LNCaP clone FGC (cell line): ENCODE measurements around the gene CDC42EP1.
"Not testable (repeated sequence)": the region's sequence is repeated elsewhere in the genome, so short reads cannot be mapped to it uniquely, and the experiment has no call there.

ENCODE experiments used
- DNase-seq: peaks from one replicate; pipeline ENCODE4 v3.0.0-alpha.2; 2011; ENCODE audit warnings: low read depth
- H3K4me3 ChIP-seq: 2 replicates; pipeline ENCODE4 v1.5.1; 2011; ENCODE audit warnings: mild to moderate bottlenecking, low read depth, low read length, control low read depth
- CTCF ChIP-seq: IDR thresholded peaks from 2 replicates; pipeline ENCODE4 v1.5.1; 2012; ENCODE audit warnings: mild to moderate bottlenecking; ENCODE audit not compliant: control insufficient read depth, insufficient read depth; ENCODE audit errors: extremely low read depth

Gene CDC42EP1

GRCh38 chr22:37538590-37539357, 21.5 kb upstream of the CDC42EP1 start:
- H3K4me3 ChIP-seq: no peak overlapping the region
- DNase-seq: peak; percentile 78
- TF ChIP-seq CTCF: peak; percentile 99

GRCh38 chr22:37539790-37540189, 20.5 kb upstream of the CDC42EP1 start:
- not testable (repeated sequence) for DNase-seq, H3K4me3 ChIP-seq

GRCh38 chr22:37542416-37542815, 17.9 kb upstream of the CDC42EP1 start:
- not testable (repeated sequence) for DNase-seq, H3K4me3 ChIP-seq

GRCh38 chr22:37542959-37543358, 17.3 kb upstream of the CDC42EP1 start:
- TF ChIP-seq CTCF: no peak
- DNase-seq: no peak
- H3K4me3 ChIP-seq: no peak overlapping the region

GRCh38 chr22:37544955-37545702, 15.2 kb upstream of the CDC42EP1 start:
- no peak for DNase-seq
- peak; percentile 50 for TF ChIP-seq CTCF
- no peak overlapping the region for H3K4me3 ChIP-seq

GRCh38 chr22:37545703-37546436, 14.4 kb upstream of the CDC42EP1 start:
- no peak overlapping the region for H3K4me3 ChIP-seq
- no peak for TF ChIP-seq CTCF
- DNase-seq: no peak

- no peak overlapping the region for H3K4me3 ChIP-seq
- TF ChIP-seq CTCF: no peak
- no peak for DNase-seq
These were observed 13.6 kb upstream of the CDC42EP1 start for GRCh38 chr22:37546437-37547250.
